ENCODE measurements around the gene PALS1.

PALS1 gene

DNA sequence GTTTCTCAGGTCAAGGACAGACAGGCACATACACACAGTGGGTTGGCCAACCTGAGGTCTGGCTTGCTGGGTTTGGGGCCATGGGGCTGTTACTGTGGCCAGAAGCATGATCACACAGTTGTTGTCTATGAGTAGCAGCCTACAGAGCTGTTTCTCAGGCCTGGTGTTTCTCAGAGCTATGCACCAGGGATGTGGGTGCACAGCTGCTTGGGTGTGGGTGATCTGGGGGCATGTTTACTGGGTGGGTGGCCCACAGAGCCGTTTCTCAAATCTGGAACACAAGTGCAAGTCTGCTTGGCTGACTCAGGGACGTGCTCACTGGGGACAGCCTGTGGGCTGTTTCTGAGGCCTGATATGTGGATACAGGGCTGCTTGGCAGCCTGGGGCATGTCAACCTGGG, 23.1 kb upstream of the PALS1 start:
- no peaks in the 10 kb centered on the region for H3K36me3 ChIP-seq (ENCODE audit: low read length)
- no peaks in the 10 kb centered on the region for H3F3A ChIP-seq (ENCODE audit: insufficient read depth)
- no peaks in the 10 kb centered on the region for H3K9me2 ChIP-seq (replicated peaks; ENCODE audit: insufficient read depth, low read length)
- no peak overlapping the region for H3K9ac ChIP-seq (ENCODE audit: low read length)
- H3K27me3 ChIP-seq (ENCODE audit: low read length): no peaks in the 10 kb centered on the region
- no peak overlapping the region for H2AFZ ChIP-seq (ENCODE audit: low read depth, low read length, severe bottlenecking)
- no peak overlapping the region for H3K4me2 ChIP-seq (ENCODE audit: low read depth, low read length, poor library complexity, severe bottlenecking)
- TF ChIP-seq EZH2phosphoT487 (conservative IDR thresholded peaks at IDR 0.05; ENCODE audit: low read length): no peak
- TF ChIP-seq, protein P1, sequence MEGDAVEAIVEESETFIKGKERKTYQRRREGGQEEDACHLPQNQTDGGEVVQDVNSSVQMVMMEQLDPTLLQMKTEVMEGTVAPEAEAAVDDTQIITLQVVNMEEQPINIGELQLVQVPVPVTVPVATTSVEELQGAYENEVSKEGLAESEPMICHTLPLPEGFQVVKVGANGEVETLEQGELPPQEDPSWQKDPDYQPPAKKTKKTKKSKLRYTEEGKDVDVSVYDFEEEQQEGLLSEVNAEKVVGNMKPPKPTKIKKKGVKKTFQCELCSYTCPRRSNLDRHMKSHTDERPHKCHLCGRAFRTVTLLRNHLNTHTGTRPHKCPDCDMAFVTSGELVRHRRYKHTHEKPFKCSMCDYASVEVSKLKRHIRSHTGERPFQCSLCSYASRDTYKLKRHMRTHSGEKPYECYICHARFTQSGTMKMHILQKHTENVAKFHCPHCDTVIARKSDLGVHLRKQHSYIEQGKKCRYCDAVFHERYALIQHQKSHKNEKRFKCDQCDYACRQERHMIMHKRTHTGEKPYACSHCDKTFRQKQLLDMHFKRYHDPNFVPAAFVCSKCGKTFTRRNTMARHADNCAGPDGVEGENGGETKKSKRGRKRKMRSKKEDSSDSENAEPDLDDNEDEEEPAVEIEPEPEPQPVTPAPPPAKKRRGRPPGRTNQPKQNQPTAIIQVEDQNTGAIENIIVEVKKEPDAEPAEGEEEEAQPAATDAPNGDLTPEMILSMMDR (IDR thresholded peaks at IDR 0.05; ENCODE audit: insufficient read depth, low read length, poor library complexity, severe bottlenecking): no peak
- H3K79me2 ChIP-seq (ENCODE audit: insufficient read depth, low read length): no peaks in the 10 kb centered on the region
- H3K27ac ChIP-seq (ENCODE audit: low read depth, low read length): no peak overlapping the region
- H3K9me3 ChIP-seq (ENCODE audit: insufficient read depth, low read length): no peaks in the 10 kb centered on the region
- H4K20me1 ChIP-seq (ENCODE audit: low read depth, low read length): no peaks in the 10 kb centered on the region
- H3K4me3 ChIP-seq (ENCODE audit: insufficient read depth, low read length, poor library complexity, severe bottlenecking): no peak overlapping the region

DNA sequence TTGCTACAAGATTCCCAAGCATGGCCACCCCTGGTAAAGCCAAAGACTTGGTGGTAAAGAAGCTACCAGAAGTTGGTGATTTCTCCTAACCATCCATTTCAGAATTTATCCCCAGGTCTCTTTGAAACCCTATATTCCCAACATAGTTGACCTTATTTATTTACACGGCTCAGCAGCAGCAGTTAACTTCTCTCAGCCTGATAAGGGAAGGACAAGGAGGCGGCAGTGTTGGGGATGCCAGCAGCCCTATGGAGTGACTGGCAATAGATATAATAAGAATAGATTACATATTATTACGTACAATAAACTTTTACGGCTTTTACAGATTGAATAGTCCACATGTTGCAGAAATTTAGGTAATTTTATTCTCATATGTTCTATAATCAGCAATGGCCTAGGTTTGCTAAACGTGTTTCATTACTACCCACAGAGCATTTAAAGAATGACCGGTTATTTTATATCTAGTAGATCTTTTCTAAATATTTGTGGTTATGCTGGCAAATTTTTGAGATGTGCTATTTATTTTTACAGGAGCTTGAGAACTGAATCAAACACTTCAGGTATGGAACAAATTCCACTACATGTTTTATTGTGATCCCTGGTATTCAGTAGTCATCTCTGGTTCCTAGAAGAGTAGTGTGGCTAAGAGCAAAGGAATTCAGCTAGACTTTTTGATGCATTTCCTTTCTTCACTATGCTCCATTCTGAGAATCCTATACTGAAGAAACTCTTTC, 19.8 kb upstream of the PALS1 start:
- Histone ChIP-seq H3K4me2 (ENCODE audit: low read depth, low read length, poor library complexity, severe bottlenecking) (no peak overlapping the region), H3K4me3 (ENCODE audit: insufficient read depth, low read length, poor library complexity, severe bottlenecking) (no peak overlapping the region), H3K9me3 (ENCODE audit: insufficient read depth, low read length) (no peaks in the 10 kb centered on the region), H2AFZ (ENCODE audit: low read depth, low read length, severe bottlenecking) (no peak overlapping the region), H3K79me2 (ENCODE audit: insufficient read depth, low read length) (no peaks in the 10 kb centered on the region), H3K9me2 (replicated peaks; ENCODE audit: insufficient read depth, low read length) (no peaks in the 10 kb centered on the region), H3K27me3 (ENCODE audit: low read length) (no peaks in the 10 kb centered on the region), H3K9ac (ENCODE audit: low read length) (no peak overlapping the region), H4K20me1 (ENCODE audit: low read depth, low read length) (no peaks in the 10 kb centered on the region), H3K27ac (ENCODE audit: low read depth, low read length) (no peak overlapping the region), H3F3A (ENCODE audit: insufficient read depth) (no peaks in the 10 kb centered on the region), H3K36me3 (ENCODE audit: low read length) (no peaks in the 10 kb centered on the region)
- TF ChIP-seq, protein P1 (IDR thresholded peaks at IDR 0.05; ENCODE audit: insufficient read depth, low read length, poor library complexity, severe bottlenecking): no peak
- no peak for TF ChIP-seq EZH2phosphoT487 (conservative IDR thresholded peaks at IDR 0.05; ENCODE audit: low read length)

DNA sequence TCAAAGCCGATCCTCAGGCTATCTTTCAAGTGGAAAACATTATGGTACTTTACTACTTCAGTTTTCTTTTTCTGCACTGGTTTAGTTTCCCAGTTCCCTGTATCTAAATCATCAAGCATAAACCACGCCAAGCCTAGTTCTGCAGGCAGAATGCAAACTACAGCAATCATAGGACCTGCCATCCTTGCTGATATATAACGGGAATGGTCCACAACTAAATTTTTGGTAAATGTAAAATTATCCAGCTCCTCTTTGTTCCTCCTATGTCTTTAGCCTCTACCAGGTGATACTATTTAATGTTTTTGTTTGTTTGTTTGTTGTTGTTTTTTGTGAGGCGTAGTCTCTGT, 19.3 kb upstream of the PALS1 start:
- Histone ChIP-seq H3K36me3 (ENCODE audit: low read length) (no peaks in the 10 kb centered on the region), H3K27ac (ENCODE audit: low read depth, low read length) (no peak overlapping the region), H3K9ac (ENCODE audit: low read length) (no peak overlapping the region), H3K27me3 (ENCODE audit: low read length) (no peaks in the 10 kb centered on the region), H4K20me1 (ENCODE audit: low read depth, low read length) (no peaks in the 10 kb centered on the region), H3K9me2 (replicated peaks; ENCODE audit: insufficient read depth, low read length) (no peaks in the 10 kb centered on the region), H3K4me3 (ENCODE audit: insufficient read depth, low read length, poor library complexity, severe bottlenecking) (no peak overlapping the region), H3F3A (ENCODE audit: insufficient read depth) (no peaks in the 10 kb centered on the region), H3K79me2 (ENCODE audit: insufficient read depth, low read length) (no peaks in the 10 kb centered on the region), H3K9me3 (ENCODE audit: insufficient read depth, low read length) (no peaks in the 10 kb centered on the region), H2AFZ (ENCODE audit: low read depth, low read length, severe bottlenecking) (no peak overlapping the region), H3K4me2 (ENCODE audit: low read depth, low read length, poor library complexity, severe bottlenecking) (no peak overlapping the region)
- TF ChIP-seq, protein P1 (IDR thresholded peaks at IDR 0.05; ENCODE audit: insufficient read depth, low read length, poor library complexity, severe bottlenecking): no peak
- TF ChIP-seq EZH2phosphoT487 (conservative IDR thresholded peaks at IDR 0.05; ENCODE audit: low read length): no peak

Data from SU-DHL-6 (cell line).